ENCODE results near the gene COL6A1. TPM values are rescaled to one million over a fixed set of nuclear protein-coding genes. Genes with fewer than 3 reads are reported as not detected.

The COL6A1 gene
- total and polyA plus RNA-seq, 2 donors (not counting 3 experiments of a cell fraction or from before 2014, with no cell fraction given) = 30.1 to 42.4 TPM

DNA sequence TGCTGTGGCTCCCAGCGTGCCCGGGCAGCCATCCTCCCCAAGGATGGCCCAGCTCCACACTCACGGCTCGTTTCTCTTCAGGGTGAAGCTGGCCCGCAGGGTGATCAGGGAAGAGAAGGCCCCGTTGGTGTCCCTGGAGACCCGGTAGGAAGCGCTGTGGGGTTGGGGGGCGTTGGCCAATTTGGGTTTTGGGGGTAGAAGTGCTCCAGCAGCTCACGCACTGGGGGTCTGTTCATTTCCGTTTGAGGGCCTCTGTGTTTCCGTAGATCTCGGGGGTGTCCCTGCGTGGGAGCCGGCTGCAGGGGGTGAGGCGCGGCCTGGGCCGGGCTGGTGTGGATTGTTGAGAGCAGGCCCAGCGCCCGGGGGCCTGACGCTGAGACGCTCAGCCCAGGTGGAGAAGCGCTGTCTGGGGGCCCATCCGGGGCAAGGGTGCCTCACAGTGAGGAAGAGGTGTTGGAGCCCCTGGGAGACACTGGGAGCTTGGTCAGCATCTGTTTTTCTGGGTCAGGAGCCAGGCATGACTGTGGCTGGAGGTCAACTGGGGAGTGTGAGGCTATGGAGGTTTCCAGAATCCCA lies 12.6 kb downstream of the COL6A1 start:
- intact Hi-C loops (cut with micrococcal nuclease) (no loop called here), dilution Hi-C loops (cut with MboI; ENCODE audit: extremely low pct_ligation_motif_present, low sequenced_read_pairs) (no loop called here)
- Histone ChIP-seq H3K79me2 (ENCODE audit: control insufficient read depth, insufficient read depth, low read length) (no peaks in the 10 kb centered on the region), H3K4me2 (ENCODE audit: insufficient read depth, low read length) (no peak overlapping the region), H2AFZ (ENCODE audit: low read depth, low read length) (no peak overlapping the region), H3K9ac (replicated peaks; ENCODE audit: extremely low read depth, insufficient read depth, low read length) (no peak overlapping the region), H3K27me3 (ENCODE audit: control insufficient read depth in 2 of 2, insufficient read depth in 2 of 2, low read length in 2 of 2) (no peaks in the 10 kb centered on the region), H3K27ac (ENCODE audit: insufficient read depth, low read depth, low read length) (no peak overlapping the region), H3K36me3 (ENCODE audit: control insufficient read depth in 2 of 2, extremely low read depth in 1 of 2, insufficient read depth in 2 of 2, low read length in 2 of 2) (no peaks in the 10 kb centered on the region), H3K9me1 (replicated peaks; ENCODE audit: control insufficient read depth, extremely low read depth, insufficient read depth, low read length) (no peaks in the 10 kb centered on the region), H4K20me1 (replicated peaks; ENCODE audit: control insufficient read depth, extremely low read depth, insufficient read depth, low read length) (no peaks in the 10 kb centered on the region), H3K4me3 (replicated peaks in 1 of 3; ENCODE audit: insufficient read depth in 1 of 3, low read depth in 1 of 3, low read length in 3 of 3) (no peak overlapping the region), H3K4me1 (ENCODE audit: control insufficient read depth, extremely low read depth, insufficient read depth, low read length) (no peaks in the 10 kb centered on the region), H3K9me3 (replicated peaks; ENCODE audit: control insufficient read depth, insufficient read depth, low read length) (no peaks in the 10 kb centered on the region)
- DNase-seq (ENCODE audit: low read depth, low spot score) (no peak), FAIRE-seq (no peak)
- ChIA-PET POLR2A (no interaction called here), CTCF (no interaction called here)
- no TSS peak for BruUV-seq (replicated peaks)
- TF ChIP-seq JUN (IDR thresholded peaks at IDR 0.05; ENCODE audit: borderline replicate concordance, insufficient read depth, insufficient read length, low read depth) (no peak), POLR2A (IDR thresholded peaks at IDR 0.05; ENCODE audit: low read depth, low read length) (no peak), MYC (IDR thresholded peaks at IDR 0.05; ENCODE audit: low read depth, low read length) (no peak), GATA2 (IDR thresholded peaks at IDR 0.05; ENCODE audit: insufficient read depth, insufficient read length, low read depth, low read length) (no peak), POLR2AphosphoS5 (IDR thresholded peaks at IDR 0.05; ENCODE audit: insufficient read depth, low read depth, low read length) (no peak), EZH2 (IDR thresholded peaks at IDR 0.05; ENCODE audit: borderline replicate concordance, low read depth, low read length, severe bottlenecking) (no peak), FOS (IDR thresholded peaks at IDR 0.05; ENCODE audit: borderline replicate concordance, insufficient read depth, low read length) (no peak)
- TF ChIP-seq, protein P1, sequence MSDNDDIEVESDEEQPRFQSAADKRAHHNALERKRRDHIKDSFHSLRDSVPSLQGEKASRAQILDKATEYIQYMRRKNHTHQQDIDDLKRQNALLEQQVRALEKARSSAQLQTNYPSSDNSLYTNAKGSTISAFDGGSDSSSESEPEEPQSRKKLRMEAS (IDR thresholded peaks at IDR 0.05; ENCODE audit: insufficient read depth, insufficient read length) = no peak
- TF ChIP-seq, protein P2, sequence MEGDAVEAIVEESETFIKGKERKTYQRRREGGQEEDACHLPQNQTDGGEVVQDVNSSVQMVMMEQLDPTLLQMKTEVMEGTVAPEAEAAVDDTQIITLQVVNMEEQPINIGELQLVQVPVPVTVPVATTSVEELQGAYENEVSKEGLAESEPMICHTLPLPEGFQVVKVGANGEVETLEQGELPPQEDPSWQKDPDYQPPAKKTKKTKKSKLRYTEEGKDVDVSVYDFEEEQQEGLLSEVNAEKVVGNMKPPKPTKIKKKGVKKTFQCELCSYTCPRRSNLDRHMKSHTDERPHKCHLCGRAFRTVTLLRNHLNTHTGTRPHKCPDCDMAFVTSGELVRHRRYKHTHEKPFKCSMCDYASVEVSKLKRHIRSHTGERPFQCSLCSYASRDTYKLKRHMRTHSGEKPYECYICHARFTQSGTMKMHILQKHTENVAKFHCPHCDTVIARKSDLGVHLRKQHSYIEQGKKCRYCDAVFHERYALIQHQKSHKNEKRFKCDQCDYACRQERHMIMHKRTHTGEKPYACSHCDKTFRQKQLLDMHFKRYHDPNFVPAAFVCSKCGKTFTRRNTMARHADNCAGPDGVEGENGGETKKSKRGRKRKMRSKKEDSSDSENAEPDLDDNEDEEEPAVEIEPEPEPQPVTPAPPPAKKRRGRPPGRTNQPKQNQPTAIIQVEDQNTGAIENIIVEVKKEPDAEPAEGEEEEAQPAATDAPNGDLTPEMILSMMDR (IDR thresholded peaks at IDR 0.05; ENCODE audit: extremely low read depth in 1 of 2, insufficient read depth in 1 of 2, low read depth in 1 of 2, low read length in 2 of 2) = no peak

Measured in endothelial cell of umbilical vein (primary cell).